Hippocampal formation (tissue), 2 donors: Measurements from ENCODE around the gene PTPRC.

Experiments used
- DNase-seq, 2 donors: peaks; one replicate each; lab custom pipeline; 2025; lab: John Stamatoyannopoulos, UW

Gene PTPRC

DNA sequence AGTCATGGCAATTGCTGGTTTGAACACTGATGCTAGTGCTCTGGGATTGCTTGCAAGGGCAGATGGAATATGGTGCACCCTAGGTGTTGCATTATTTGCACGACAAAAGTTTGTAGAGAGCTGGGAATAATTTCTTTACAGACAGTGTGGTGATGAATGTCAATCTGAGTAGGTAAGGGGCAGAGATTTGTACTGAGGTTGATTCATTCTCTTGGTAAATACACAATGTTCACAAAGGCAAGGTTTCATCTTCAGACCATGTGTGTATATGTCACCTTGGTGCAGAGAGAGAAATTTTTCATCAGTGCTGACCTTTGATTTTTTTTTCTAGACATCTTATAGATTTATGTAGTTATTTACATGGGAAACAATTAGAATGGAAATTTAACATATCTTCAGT, 5.0 kb downstream of the PTPRC start:
- DNase-seq = no peak

DNA sequence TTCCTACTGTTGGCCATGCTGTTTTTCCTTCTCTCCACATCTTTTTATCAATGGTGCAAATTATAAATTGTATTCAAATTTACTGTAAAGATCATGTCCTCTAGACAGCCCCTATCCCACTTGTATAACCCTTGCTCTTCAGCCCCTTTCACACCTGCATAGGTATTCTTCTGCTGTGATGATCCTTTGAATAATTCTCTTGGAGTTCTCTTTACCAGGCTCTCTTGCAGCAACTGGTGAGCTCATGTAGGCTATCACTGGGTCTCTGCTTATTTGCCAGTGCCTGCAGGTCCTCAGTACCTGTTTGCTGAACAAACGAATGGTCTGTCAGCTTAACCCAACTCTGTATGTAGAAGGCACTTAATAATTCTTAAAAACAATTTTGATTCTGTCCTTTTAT, 8.2 kb downstream of the PTPRC start:
- DNase-seq = no peak

DNA sequence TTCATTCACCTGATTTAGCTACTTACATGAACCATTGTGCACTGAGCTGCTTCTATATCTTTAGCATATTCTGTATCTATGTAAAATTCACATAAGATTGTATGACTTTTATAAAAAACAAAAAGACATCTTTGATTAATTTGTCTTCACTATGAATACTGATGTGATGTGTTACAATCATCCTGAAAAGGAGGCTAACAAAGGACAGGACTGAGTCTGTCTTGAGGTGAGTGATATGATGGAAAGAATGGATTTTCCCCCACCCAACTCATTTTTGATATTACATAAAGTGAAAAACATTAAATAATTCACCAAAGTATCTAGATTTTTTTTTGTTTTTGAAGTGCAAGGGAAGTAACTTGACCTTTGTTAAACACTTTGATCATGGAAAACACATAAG, 9.8 kb downstream of the PTPRC start:
- DNase-seq = no peak

DNA sequence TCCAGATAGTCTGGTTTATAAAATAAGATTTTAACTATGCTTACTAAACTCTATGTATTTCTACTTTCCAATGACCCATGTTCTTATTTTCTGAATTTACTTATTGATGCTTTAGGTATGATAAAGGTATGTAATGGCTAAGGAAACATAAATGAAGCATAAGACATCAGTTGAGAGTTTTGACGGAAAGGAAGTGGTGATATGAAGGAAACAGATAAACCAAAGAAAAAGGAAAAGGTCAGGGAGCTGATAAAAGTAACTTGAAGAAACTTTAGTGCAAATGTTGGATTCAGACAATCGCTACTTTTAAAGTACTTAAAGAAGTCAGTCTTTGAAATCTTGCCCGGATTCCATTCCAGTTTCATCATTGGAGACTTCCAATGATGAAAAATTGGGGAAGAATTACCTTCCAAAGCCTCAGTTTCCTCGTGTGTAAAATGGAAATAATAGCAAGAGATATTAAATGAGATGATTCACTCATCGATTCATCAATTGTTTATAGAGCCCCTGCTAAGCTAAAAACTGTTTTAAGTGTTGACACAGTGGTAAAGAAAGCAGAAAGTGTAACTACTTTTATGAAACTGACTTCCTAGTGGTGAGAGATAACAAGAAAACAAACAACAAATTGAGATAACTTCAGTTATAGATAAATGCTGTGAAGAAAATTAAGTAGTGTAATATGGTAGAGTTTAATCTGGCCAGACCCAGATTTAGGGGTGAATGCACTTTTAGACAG, 10.6 kb downstream of the PTPRC start:
- no peak for DNase-seq

DNA sequence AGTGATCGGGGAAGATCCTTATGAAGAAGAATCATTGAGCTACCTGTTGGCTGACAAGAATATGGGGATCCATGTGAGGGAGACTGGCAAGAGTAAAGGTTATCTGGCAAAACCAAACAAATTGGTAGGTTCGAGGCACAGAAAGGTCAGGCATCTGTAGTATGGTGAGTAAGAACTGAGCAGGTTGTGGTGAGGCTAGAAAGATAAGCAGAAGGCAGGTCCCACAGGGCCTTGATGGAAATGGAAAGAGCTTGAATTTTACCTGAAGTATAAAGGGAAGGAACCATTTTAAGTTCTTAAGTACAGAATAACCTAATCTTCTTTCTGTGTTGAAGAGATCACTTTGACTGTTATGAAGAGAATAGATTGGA, 11.1 kb downstream of the PTPRC start:
- DNase-seq = no peak

DNA sequence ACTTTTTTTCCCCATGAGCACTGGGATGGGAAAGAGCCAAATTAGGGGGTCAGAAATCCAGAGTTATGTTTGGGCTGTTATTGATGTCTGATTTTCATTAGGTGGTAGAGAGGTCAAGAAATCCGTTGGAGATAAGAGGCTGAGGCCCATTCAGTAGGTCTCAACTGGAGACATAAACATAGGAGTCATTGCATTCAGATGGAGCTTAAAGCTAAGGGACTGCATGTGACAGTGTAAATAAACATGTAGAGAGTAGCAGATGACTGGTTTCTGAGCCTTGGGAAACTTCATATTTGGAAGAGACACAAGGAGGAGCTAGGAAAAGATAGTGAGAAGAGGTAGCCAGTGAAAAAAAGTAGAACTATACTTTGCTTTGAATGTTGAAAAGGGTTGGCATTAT, 11.7 kb downstream of the PTPRC start:
- DNase-seq = no peak

DNA sequence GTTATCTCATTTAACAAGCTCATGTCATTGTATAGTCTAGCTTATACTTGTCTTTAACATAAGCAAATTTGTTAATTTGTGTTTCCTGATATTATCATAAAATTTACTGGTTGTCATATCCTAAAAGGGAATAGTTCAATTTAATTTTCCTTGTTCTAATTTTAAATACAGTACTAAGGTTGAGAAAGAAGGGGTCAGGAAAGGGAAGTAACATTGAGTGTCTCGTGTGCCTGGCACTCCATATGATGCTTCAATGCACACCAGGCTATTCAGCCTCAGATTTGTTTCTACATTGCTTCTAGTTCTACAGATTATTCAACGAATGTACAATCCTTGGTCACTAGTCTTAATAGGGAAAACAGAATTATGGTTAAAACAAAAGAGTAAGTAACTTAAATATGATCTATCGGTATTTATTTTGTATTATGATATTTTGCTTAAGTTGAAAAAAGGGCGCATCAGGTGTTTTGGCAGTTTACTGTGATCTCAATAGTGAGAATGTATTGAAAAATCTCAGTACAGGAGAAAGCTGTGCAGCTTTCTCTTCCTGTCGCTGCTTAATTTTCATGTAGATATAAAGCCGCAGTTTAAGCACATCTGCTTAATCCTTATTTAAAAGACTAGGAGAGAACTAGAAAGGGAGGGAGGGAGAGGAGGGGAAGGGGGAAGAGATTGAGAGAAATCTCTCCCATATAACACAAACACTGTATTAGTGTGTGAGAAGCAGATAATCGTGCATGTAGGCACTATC, 13.0 kb downstream of the PTPRC start:
- DNase-seq = no peak

DNA sequence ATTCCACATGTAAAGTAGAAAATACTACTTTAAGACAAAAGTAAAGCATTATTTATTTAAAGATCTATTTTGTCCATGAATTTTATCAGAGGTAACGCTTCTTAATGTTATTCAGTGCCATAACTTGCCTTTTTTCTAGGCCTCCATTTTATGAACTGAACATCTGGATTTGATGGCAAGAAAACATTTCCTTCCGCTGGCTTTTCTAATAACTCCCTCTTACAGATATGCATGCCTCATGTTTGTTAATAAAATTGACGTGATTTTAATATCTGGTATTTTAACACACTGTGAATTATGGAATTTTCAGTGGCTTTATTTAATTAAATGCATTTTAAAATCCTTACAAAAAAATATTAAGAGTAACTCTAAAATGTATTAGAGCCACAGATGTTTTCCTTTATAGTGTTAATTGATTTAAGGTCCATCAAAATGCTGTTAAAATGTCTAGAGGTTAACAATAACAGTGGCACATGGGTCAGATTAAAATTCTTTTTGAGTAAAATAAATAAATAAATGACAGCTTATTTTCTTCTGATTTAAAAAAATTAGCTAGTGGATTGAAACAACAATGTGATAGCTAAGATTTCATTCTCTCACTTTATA, 15.1 kb downstream of the PTPRC start:
- no peak for DNase-seq

DNA sequence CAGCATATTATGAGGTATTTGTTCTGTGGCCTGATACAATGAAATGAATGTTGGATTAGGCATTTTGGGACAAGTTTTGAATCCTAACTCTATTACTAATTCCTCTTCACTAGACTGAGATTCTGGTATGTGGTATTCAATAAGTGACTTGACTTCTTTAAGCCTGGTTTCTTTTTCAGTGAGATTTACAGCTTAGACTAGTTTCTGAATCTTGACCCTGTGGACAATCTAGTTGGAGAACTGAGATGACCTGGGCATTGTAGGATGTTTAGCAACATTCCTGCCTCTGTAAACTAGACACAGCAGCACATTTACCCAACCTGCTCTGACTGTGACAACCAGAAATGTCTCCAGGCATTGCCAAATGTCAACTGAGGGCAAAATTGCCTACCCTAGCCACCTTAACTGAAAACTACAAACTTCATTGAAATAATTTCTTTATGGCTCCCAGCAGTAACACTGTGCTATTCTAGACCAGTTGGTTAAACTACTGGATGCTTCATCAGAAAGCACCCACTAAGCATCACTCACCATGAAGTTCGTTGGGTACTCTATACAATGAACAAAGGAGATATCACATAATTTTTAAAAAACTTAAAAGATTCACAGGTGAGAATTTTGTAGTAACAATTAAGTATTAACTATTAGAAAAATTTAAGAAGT, 16.8 kb downstream of the PTPRC start:
- DNase-seq = no peak

DNA sequence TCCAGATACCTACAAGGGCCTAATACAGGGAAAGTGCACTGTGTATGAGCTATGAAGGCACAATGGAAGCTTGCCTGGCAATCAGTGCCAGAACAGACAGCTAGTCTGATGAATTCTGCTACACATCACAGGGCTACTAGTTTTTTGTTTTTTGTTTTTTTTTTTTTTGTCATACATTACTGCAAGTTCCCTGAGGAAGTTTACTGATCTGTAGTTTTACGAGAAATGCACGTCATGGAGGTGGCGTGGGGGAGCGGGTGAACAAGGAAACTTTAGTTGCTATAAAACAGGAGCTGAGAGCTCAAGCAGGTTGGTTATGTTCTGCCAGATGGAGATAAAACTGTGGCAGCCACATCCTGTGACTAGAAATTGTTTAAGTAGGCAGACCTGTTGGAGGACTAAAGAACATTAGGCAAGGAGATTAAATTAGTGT, 17.7 kb downstream of the PTPRC start:
- no peak for DNase-seq

DNA sequence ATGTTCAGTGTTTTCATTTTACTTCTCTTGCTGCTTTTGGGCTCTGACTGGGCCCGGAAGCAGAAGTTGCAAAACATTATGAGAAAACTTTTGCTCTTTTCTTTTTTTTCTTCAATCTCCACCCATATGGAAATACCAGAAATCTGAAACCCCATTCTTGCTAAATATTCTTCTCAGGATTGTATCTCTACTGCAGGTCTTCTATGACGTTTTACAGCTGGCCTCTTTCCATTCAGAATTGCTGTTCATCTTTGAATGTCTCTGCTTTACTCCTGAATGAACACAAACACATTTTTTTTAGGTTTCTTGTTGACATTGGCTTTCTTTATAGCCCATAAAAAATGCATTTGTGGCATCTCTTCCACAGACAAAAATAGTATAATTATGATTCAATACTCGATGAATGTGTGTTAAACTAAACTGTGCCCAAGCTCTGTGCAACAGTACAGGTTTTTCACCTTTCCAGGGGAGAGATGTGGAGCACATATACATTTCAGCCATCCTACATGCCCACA, 18.8 kb downstream of the PTPRC start:
- no peak for DNase-seq

DNA sequence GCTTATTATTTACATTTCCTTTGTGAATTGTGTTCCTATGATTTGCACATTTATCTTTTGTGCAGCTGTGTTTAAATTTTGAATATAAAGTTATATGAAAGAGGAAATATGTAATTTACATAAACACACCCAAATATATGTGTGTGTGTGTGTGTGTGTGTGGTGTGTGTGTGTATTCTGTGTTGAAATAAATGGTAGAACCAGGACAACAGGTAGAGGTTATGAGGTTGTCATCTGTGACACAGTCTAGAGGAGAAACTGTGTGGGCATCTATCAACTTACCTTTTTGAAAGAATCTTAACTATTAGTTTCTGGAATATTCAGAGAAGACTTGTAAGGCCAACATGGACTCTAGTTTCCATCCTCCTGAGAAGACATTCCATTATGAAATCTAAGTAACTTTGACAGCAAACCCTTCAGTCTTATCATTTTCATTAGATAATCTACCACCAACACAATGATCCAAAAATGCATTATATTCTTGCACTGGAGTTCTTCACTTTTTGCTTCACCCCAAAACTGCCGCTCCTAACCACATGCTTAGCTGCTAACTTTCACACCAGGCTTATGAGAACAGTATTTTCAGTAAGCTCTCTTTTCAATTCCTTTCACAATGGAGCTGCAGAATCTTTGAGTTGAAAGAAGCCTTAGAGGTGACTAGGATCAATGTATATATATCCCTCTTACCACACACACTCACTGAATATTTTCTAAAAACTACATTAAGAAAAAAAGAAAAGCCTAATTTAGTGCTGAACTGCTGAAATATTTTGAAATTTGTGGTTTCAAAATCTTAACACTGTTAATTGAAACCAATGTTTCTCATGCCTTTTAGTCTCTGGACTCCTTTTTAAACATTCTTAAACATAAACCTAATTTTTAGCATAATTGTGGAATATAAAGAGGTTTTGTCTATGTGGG, 21.8 kb downstream of the PTPRC start:
- no peak for DNase-seq

DNA sequence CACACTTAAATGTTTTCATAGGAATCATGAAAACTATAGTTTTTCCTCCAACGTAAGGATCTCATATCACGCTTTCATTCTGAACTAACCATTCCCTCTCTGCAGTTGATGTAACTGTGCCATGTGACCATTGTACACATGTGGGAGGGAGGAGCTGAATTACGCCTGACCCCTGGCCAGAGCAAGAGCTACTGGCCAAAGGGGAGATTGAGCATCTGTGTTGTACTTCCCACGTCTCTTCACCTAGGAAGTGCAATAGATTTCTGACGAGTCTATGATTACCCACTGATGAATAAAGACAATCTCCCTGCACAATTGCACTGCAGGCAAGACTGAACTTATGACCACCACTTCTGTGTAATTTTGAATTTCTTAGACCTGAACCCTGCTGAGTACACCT, 24.0 kb downstream of the PTPRC start:
- DNase-seq = no peak

DNA sequence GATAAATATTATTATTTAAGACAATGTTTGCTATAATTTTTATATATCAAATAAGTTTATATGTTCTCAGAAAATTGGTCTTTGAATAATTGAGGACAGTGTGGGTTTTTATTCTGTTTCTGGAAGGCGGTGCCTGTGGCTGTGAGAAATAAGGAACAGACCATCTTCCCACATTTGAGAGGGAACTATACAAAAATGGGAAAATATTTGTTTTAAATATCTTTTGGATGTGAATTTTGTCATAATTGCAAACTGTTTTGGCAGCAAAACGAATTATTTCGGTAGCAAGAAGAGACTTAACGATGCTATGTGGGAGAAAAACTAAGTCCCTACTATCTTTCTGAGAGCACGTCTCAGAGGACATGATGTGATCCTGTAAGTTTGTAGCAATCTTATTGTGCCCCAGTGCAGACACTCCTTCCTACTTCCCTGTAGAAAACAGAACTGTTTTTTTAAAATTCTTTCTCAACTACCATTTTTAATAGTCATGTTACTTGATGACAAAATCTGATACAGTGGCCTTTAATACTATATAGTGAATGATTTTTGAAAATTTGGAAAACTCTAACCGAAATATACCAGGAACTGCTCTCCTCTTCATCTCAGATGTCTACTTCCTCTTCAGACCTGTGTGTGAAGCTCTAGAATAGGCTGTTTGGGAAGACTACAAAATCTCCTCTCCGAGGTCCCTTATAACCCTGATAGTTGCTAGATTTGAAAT, 25.4 kb downstream of the PTPRC start:
- DNase-seq = peak in 1 of 2 donors; percentile 5

DNA sequence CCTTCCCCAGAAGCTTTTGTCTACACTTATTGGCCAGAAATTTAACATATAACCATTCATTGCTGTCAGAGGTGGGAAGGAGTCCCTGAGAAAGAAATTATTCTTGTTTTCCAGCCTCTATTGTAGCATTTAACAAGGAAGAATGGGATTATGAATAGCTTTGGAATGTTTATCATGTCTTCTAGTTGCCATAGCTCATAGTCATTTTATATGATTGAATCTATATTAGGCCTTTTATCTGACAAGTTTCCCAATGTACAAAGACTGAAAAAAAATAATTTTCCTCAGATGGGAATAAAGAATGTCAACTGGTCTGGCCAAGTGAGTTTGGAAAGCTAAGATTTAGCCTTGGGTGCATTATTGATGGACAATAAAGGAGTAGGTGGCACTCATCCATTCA, 28.3 kb downstream of the PTPRC start:
- no peak for DNase-seq

DNA sequence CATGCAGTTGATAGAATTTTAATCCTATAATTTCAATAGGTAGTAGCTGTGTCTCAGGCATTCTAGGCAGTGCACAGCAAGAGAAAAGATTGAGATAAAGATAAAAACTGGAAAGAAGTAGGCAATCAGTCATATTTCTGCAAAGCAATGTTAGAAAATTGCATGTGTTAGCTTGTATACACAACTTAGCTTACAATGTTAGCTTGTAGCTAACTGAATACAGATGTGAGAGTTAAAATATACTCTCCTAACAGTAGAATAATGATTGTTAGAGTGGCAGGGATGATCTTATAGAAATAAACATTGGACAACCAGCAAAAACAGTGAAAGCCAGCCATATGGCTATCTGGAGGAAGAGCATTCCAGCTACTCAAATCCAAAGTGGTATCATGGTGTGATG, 29.0 kb downstream of the PTPRC start:
- no peak for DNase-seq

DNA sequence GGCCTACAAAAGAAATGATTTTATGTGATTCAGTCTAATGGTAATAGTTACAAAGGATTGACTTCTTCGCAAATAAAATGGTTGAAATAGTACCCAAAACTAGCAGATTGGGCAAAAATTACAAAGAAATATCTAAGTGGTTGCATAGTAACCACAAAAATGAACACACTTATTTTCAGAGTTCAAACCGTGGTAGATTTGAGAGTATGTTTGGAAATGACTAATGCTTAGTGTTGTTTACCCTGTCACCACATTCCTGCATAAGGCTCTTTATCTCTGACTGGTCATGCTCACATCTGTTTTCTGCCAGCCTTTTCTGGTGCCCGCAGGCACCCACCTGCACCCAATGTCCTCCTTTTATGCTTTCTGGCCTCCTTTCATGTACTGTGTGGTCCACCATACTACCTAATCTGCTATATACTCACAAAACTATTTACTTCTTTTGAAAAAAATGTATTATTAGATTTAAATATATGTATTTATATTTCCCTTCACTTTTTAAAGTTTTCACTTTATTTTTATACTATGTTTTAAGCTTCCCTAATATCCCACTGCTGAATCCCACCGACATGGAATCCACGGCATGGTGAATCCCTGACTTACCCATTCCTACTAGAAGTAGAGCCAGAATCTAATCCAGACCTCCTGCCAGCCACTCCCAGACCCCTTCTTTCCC, 30.3 kb downstream of the PTPRC start:
- DNase-seq = no peak

DNA sequence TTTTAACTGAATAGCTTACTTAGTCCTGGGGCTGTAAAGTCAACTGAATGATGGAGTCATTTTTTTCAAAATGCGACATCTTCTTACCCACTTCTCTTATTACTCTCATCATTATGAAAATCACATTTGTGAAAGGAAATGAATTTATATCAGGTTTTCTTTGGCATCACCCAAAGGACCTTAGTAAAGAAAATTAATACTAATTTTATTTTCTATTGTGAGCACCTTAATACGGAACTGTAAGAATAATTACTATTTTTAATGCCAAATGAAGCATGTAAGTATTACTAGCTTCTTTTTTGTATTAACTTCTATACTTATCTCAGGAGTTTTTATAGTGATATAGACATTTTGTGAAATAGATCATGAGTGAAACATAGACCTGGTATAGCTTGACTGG, 30.9 kb downstream of the PTPRC start:
- no peak for DNase-seq

DNA sequence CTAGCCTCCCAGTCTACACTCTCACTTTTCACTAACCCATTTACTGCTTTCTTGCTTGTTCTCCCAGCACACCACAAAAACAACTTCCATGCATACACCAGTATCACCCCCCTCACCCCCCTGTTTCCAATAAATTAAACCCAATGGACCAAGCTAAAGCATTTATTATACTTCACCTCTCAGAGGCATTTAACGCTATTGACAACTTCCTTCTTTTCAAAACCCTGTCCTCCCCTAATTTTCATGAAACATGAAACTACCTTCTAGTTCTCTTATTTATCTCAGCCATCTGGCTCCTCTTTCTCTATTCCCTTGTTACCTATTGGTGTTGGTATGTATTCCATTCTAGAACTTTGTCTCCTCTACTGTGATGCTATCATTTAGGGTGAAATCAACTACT, 32.3 kb downstream of the PTPRC start:
- no peak for DNase-seq

DNA sequence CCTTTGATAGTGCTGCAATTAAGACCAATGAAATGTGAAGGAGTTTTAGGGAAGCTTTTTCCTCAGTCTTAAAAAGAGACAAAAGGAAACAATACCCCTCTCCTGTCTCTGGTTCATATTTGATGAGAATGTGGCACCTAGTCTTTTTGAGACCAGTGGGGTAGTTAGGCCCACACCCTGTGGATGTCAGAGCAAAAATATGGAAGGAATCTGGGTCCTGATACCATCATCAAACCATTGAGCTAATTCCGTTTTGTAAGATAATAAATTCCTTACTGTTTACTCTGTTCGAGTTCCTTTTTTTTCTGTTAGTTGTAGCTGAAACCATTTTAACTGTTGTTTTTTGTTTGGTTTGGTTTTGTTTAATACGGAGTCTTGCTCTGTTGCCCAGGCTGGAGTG, 33.3 kb downstream of the PTPRC start:
- no peak for DNase-seq
